Colonic mucosa (tissue), 4 donors: ENCODE results near the gene RPRML. TPM values are rescaled to one million over a fixed set of nuclear protein-coding genes. Genes with fewer than 3 reads are reported as not detected.

Experiments used
- DNase-seq: peaks from one replicate; pipeline ENCODE4 v3.0.0-alpha.2; 2020
- H3K27ac ChIP-seq: fragments of 200-600 bp; one replicate; pipeline ENCODE4 v1.8.0; 2021
- H3K27me3 ChIP-seq: fragments of 200-600 bp; one replicate; pipeline ENCODE4 v1.8.0; 2021
- H3K36me3 ChIP-seq: fragments of 200-600 bp; one replicate; pipeline ENCODE4 v1.8.0; 2021
- H3K4me1 ChIP-seq: fragments of 200-600 bp; one replicate; pipeline ENCODE4 v1.8.0; 2021; ENCODE audit warnings: mild to moderate bottlenecking
- H3K4me3 ChIP-seq: fragments of 200-600 bp; one replicate; pipeline ENCODE4 v1.8.0; 2021
- H3K9ac ChIP-seq, 2 donors: one replicate each; pipeline ENCODE4 v1.7.0; 2013; ENCODE audit warnings: control low read depth in 2 of 2, low read depth in 2 of 2, low read length in 2 of 2
- H3K9me3 ChIP-seq: fragments of 200-600 bp; one replicate; pipeline ENCODE4 v1.8.0; 2021
- CTCF ChIP-seq: fragments of 200-600 bp; IDR thresholded peaks from one replicate; pipeline ENCODE4 v1.8.0; 2022; ENCODE audit warnings: antibody characterized with exemption, mild to moderate bottlenecking
- intact Hi-C: fragments of 100-400 bp; cut with DNase I; formaldehyde crosslinking; loops from one replicate; pipeline ENCODE4 v1.14.1; 2022
- total RNA-seq, 2 donors: library from RNA; stranded (reverse); fragmentation: NEBNext Ultra II Directional in 1 of 2; extraction: Animal tissue kit (Norgen Biotek cat#: 25700) in 1 of 2; gene quantifications; one replicate each; pipeline ENCODE4 v1.2.1, GENCODE V29; 2021
- donor health status: healthy.
- donor health status: DM: no; HTN: no; CAD: no.
- donor health status: DM: no; HTN: no; CAD: no.

The RPRML gene
- total RNA-seq, 2 donors from 2014 or later, result not detected

GRCh38 chr17:46984892-46985291, 5.8 kb upstream of the RPRML start:
- H3K4me3 ChIP-seq, result no peak overlapping the region
- H3K36me3 ChIP-seq, result no peaks in the 10 kb centered on the region
- no peaks in the 10 kb centered on the region for H3K4me1 ChIP-seq
- peaks cover 2% of the 10 kb centered on the region for H3K27me3 ChIP-seq
- no peak for TF ChIP-seq CTCF
- intact Hi-C loops, result no loop called here
- H3K27ac ChIP-seq, result peak overlapping the region; percentile 74
- H3K9ac ChIP-seq, result no peak overlapping the region
- H3K9me3 ChIP-seq, result no peaks in the 10 kb centered on the region
- peak; percentile 79 for DNase-seq

- Histone ChIP-seq H3K4me3 (no peak overlapping the region), H3K36me3 (no peaks in the 10 kb centered on the region), H3K27ac (peak overlapping the region; percentile 74), H3K4me1 (peaks cover 2% of the 10 kb centered on the region), H3K9me3 (no peaks in the 10 kb centered on the region), H3K27me3 (peaks cover 8% of the 10 kb centered on the region), H3K9ac (peak overlapping the region in 1 of 2 donors; percentile 14)
- no peak for TF ChIP-seq CTCF
- DNase-seq, result peak; percentile 35
- intact Hi-C loops, result no loop called here
Measured at GRCh38 chr17:46984341-46984740, 5.3 kb upstream of the RPRML start.

- no peak for TF ChIP-seq CTCF
- no peaks in the 10 kb centered on the region for H3K9me3 ChIP-seq
Measured at GRCh38 chr17:46983782-46984181, 4.7 kb upstream of the RPRML start.

GRCh38 chr17:46982577-46982976, 3.5 kb upstream of the RPRML start:
- intact Hi-C loops, result no loop called here
- Histone ChIP-seq H3K9me3 (no peaks in the 10 kb centered on the region), H3K27me3 (peaks cover 26% of the 10 kb centered on the region), H3K9ac (no peak overlapping the region), H3K4me3 (no peak overlapping the region), H3K4me1 (peaks cover 12% of the 10 kb centered on the region), H3K36me3 (no peaks in the 10 kb centered on the region), H3K27ac (no peak overlapping the region)
- no peak for DNase-seq
- no peak for TF ChIP-seq CTCF

More at GRCh38 chr17:46983782-46984181, 4.7 kb upstream of the RPRML start:
- Histone ChIP-seq H3K27ac (no peak overlapping the region), H3K9ac (no peak overlapping the region), H3K27me3 (peaks cover 13% of the 10 kb centered on the region), H3K4me3 (no peak overlapping the region), H3K4me1 (peaks cover 5% of the 10 kb centered on the region), H3K36me3 (no peaks in the 10 kb centered on the region)
- no peak for DNase-seq
- intact Hi-C loops, result no loop called here

- Histone ChIP-seq H3K36me3 (no peaks in the 10 kb centered on the region), H3K27me3 (peaks cover 32% of the 10 kb centered on the region), H3K4me1 (peaks cover 12% of the 10 kb centered on the region), H3K9me3 (no peaks in the 10 kb centered on the region), H3K9ac (peak overlapping the region in 1 of 2 donors; percentile 43), H3K27ac (no peak overlapping the region), H3K4me3 (peak overlapping the region; percentile 43)
- DNase-seq, result no peak
- TF ChIP-seq CTCF, result no peak
- intact Hi-C loops, result no loop called here
Measured at GRCh38 chr17:46978489-46979146, 435 bp downstream of the RPRML start.
